HG03521 (cell line): Measurements from ENCODE around the gene MYO3B.
"Not testable (repeated sequence)": the region's sequence is repeated elsewhere in the genome, so short reads cannot be mapped to it uniquely, and the experiment has no call there.

Source experiments
- ATAC-seq: cut with Tn5 transposase; IDR thresholded peaks from one replicate; pipeline ENCODE4 v1.9.1; 2021; ENCODE audit warnings: mild to moderate bottlenecking, moderate library complexity; ENCODE audit not compliant: unreplicated experiment

MYO3B gene

DNA sequence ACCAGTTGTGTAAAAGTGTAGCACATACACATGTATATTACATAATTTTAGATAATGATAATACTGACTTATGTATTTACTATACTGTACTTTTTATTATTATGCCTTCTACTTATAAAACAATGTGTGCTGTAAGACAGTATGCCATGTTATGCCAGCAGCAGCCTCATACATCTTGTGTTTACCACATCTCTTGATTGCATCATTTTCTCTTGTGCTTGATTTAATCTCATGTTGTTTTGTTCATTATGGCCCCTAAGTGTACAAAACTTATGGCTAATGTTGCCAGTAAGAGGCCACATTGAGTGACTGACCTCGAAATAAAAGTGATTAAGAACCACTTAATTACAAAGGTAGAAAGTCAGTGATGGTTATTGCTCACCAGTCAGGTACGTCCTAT, 409.2 kb downstream of the MYO3B start:
- ATAC-seq: no peak

DNA sequence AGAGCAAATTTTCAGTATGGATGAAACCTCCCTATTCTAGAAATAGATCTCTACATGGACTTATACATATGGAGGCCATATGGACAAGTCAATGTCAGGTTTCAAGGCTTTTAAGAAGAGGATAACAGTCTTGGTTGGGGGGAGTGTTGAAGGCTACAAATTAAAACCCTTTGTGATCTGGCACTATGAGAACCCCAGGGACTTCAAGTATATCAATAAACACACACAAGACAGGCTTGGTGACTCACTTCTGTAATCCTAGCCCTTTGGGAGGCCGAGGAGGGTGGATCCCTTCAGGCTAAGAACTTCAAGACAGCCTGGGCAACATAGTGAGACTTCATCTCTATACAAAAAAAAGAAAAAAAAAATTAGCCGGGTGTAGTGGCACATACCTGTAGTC, 410.0 kb downstream of the MYO3B start:
- no peak for ATAC-seq

DNA sequence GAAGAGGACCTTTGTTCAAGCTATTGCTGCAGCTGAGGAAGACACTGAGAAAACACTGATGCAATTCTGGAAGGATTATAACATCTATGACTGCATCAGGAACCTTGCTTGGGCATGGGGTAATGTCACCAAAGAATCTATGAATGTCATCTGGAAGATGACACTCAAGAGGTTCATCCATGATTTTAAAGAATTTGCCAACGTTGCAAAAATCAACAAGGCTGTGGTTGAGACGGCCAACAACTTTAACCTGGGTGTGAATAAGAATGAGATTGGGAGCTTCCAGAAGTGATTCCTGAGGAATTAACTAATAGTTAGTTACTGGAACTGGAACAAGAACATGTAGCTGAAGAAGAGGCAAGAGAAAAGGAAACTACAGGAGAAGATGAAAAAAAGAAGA, 410.8 kb downstream of the MYO3B start:
- no peak for ATAC-seq

DNA sequence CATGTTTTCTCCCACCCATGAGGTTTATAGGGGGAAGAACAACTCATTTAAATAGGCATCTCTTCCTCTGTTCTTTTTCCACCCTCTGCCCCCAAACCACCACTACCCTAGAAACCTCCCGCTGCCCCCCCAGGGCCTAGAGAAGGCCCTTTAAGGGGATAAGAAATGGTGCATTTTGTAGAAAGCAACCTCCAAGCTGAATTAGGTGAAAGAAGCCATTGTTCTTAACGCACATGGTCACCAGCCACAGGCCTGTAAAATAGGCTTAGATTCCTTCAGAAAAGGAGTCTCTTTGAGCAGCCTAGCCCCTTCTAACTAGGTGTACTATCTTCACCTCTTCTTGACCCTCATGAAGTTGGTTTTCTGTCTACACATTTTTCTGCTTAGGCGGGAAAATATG, 418.6 kb downstream of the MYO3B start:
- no peak for ATAC-seq

DNA sequence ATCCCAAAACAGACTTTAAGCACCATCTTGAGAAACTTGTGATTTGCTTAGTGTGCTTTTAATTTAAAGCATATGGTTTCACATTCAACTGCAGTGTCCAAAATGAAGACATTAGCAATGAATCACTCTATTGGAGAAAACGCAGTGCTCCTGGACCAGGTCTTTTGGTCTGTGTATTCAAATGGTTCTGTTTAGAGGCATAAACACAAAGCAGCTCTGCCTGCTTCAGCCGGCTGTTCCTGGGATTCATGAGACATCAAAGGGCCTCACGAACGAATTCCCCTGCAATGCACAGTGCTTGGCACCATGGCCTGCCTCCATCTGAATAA, 420.1 kb downstream of the MYO3B start:
- no peak for ATAC-seq

DNA sequence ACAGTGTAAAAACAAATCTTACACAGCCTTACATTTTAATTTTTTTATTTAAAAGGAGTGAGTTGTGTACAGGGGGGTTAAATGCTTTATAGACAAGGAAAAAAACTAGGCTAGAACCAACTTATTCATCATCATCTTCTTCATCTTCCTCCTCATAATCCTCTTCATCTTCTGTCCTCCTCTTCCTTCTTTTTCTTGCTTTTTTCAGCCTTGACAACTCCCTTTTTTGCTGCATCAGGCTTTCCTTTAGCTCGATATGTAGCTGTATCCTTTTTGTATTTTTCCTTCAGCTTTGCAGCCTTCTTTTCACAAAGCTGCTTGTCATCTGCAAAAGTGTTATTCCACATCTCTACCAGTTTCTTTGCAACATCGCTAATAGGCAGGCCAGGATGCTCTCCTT, 423.5 kb downstream of the MYO3B start:
- ATAC-seq: no peak

DNA sequence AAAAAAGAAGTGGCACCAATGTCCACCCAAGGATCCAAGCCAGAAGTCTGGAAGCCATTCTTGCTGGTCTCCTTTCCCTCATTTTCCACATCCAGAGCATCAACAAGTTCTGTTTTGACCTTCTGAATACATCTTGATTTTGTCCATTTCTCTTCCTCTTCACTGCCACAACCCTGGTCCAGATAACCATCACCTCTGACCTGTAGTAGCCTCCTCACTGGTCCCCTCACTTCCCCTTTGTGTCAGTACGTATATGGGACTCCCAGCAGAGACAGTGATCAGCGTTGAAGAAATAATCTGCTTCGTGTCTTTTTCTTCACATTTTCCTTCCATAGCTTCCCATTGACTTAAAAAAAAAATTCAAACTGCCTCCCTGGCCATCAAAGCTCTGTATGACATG, 427.9 kb downstream of the MYO3B start:
- ATAC-seq: no peak

DNA sequence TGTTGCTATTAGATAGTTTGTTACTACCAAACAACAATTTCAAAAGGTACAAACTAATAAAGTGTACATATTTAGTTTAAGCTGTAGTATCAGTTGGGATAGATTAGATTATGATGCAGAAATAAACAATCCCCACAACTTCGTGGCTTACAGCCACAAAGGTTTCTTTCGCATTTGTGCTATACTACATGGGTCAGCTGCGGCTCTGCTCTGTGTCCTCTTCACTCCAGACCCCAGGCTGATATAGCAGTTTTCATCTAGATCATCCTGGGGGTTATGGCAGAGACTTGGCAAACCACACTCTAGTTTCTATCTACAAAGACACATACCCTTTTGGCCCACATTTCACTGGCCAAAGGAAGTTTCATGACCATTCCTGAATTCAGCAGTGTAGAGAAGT, 429.2 kb downstream of the MYO3B start:
- no peak for ATAC-seq

DNA sequence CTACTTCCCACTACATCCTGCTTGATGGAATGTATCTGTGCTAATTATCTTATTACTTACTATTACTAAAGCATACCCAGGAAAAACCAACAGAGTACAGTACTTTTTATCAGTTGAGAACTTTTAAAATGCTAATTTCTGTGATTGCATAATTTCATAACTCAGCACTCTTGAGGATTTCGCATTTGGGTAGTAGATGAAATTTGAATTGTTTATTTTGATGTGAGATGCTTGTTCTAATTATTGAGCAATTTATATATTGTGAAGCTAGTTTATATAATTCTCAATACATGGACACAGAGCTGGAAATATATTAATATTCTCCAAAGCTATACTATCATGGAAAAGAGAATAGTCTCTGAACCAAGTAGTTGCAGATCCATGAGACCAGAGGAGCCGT, 432.7 kb downstream of the MYO3B start:
- no peak for ATAC-seq

DNA sequence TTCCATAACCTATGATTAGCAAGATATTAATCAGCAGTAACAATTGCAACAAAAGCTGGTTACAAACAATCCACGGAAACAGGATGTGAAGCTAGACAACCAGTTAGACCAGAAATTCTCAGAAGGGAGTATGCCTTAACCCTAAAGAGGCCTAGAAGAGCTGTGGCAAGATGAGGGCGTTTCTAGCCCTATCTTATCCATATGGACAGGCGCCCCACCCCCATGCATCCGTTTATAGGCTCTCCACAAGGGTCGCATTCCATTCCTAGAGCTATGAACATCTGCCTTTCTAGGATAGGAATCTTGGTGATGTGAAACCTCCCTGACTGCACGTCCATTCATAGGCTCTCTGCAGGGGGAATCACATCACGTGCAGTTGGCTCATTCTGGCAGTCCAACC, 441.0 kb downstream of the MYO3B start:
- ATAC-seq: not testable (repeated sequence)

DNA sequence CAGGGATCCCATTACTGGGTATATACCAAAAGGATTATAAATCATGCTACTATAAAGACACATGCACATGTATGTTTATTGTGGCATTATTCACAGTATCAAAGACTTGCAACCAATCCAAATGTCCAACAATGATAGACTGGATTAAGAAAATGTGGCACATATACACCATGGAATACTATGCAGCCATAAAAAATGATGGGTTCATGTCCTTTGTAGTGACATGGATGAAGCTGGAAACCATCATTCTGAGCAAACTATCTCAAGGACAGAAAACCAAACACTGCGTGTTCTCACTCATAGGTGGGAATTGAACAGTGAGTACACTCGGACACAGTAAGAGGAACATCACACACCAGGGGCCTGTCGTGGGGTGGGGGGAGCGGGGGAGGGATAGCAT, 457.1 kb downstream of the MYO3B start:
- not testable (repeated sequence) for ATAC-seq

DNA sequence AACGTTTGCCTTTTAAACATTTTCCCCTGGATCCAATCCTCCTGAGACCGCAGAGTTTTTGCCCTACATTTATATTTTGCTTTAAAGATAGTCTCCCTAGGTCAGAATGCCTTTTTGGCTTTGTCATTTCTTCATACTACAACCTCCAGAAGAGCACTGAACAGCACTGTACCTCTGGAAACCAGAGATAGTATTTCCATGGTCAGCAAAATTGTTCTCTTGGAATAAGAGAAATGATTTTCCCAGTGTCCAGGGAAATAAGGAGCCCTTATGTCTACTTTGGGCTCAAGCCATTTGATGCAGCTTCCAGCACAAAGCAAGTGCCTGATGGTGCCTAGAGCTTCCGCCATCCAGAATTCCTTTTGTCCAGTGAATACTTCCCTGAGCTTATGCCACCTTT, 461.7 kb downstream of the MYO3B start:
- ATAC-seq: no peak

DNA sequence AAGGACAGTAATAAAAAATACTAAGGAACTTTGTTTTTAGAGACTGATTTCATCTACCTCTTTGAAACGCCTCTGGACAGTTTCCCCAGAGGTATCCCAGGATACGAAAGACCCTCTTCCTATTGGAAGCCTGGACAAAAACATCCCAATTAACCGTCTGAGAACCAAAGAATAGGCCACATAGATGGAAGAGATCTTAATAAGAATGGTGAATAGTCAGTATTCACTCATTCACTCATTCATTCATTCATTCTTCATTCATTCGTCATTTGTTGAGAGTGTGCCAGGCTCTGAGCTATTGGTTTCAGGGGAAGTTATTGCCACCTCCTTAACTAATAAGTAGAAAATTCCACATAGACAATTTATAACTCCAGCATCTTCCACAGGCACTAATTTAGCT, 464.0 kb downstream of the MYO3B start:
- ATAC-seq: no peak

DNA sequence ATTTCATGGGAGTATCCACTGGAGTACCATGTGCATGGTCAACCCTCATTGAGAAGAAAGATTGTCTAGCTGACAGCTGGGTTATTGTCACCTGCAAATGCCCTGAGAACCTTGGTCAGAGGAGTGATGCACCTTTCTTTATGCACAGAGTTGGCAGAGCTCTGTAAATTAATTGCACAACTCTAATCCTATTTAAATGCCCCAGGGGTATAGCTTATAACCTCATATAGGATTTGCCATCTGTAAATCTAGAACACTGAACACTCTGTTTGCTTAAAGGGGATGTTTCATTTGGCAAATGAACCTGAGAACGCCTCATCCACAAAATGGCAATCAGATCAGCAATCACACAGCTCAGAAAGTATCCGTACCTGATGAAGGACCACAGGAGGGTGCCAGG, 465.4 kb downstream of the MYO3B start:
- ATAC-seq: no peak

DNA sequence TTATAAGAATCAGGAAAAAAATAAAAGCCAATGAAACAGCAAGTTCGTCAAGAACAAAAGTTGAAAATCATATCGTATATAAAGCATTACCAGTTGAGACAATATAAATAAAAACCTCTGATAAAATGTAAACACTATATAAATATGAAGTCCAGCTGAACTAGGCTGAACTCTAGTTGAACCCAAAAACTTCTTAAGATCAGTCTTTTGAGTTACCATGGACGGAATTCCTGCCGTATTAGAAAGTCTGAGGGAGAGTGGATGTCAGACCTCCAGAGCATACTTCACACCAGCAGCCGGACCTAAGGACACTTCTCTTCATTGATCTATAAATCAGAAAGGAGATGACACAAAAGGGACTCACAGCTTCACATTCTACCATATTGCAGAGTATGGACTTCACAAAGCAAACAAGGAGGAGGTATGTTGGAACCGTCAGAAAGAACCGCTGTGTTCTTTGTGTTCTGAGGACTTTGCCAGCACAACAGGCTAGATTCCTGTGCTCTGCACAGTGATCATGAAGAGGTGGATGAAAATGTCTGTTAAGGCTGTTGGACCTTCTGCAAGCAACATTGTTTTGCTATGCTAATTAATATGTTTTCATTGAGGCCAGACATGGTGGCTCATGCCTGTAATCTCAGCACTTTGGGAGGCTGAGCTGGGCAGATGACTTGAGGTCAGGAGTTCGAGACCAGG, 469.9 kb downstream of the MYO3B start:
- no peak for ATAC-seq

DNA sequence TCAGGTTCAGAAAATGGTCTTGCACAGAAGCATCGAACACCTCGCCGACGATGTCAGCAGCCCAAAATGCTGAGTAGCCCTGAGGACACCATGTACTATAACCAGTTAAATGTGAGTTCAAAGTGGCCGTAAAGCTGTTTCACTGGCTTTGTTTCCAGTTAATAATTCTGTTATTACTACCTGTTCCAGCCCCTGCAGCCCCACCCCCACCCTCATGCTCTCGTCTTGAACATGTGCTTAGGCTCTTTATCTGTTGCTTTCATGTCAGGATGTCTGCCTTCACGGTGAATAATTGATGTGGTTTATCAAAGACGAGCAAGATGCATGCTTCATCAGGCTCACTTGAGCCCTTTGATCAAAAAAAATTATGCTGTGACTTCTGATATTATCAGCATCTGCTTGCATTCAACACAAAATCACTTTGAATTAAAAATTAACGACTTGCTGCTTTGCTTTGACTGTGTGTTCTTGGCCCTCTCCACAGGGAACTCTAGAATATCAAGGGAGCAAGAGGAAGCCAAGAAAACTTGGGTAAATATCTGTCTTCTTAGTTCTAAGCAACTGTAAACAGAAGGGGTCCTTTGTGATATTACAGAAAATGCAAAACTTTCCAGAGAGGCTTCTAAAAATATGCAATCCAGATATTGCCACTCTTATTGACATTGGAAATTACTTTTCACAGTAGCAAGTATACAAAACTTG, 473.8 kb downstream of the MYO3B start:
- no peak for ATAC-seq

DNA sequence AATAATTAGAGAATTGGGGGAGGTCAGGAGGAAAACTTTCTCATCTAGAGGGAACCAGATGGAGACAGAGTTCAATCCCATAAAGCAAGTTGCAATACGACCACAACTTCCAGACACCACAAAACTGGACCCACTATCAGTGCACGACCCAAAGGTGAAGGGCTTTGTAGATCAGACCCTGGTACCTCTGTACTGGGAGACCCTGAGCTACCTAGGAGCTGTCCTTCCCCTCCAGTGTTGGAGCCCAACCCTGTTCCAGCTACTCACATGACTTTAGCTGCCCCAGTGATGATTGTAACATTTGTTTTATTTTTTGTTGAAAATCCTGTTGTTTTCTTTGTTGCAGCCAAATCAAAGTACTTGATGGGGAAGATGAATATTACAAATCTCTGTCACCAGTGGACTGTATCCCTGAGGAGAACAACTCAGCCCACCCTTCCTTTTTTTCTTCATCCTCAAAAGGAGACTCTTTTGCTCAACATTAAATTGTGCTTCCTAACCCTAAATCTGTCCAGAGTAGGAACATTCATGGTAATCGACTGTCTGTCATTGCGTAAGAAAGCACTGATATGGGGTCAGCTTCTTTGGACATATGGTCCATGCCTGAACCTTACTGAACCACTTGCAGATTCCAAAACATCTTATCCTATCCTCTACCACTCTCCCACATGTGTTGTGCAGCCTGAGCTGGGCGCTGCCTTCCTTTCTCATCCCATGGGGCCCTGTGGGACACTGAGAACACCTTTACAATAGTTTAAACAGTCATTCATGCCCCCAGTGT, 474.9 kb downstream of the MYO3B start:
- ATAC-seq: no peak

DNA sequence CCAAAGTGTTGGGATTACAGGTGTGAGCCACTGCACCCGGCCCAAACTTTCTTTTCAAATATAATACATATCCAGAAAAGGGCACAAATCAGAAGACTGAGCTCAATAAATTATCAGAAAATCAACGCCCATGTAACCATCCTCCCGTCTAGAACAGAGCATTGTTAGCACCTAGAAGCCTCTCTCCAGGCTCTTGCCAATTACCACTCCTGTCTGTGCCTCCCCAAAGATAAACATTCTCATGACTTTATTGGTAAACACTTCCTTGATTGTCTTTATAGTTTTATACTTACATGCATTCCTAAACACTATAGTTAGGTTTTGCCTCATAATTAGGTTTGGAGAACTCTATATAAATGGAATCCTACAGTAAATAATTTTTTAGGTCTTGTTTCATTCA, 478.7 kb downstream of the MYO3B start:
- ATAC-seq: no peak

DNA sequence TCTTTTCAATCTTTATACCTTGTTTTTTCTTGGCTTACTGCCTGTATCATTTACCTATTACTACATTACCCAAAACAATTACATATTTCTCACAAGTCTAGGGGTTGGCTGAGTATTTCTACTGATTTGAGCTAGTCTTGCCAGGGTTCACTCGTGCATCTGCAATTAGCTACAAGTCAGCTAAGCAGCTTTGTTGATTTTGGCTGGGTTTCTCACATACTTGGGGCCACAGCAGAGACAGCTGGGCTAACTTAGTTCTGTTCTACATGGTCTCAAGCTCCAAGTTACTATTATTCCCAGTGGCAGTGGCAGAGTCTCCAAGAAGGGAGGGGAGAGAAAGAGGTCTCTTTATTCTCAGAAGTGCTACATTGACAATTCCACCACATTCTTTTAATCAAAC, 482.5 kb downstream of the MYO3B start:
- ATAC-seq: no peak

DNA sequence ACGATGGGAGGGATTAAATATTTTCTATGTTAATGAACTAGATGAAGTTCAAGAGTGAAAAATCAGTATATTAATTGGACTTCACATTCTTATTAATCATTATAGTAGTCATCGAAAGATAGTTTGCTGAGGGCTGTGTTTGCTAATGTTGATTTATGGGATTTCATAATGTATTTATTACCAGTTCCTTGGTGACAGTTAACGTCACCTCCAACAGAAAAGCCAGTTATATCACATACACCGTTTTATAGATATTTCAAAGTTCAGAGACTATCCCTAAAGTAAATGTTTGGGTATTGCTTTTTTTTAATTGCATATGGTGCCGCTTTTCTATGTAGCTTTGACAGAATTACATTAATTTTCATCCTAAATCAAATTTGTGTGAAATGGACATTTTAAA, 487.8 kb downstream of the MYO3B start:
- no peak for ATAC-seq

DNA sequence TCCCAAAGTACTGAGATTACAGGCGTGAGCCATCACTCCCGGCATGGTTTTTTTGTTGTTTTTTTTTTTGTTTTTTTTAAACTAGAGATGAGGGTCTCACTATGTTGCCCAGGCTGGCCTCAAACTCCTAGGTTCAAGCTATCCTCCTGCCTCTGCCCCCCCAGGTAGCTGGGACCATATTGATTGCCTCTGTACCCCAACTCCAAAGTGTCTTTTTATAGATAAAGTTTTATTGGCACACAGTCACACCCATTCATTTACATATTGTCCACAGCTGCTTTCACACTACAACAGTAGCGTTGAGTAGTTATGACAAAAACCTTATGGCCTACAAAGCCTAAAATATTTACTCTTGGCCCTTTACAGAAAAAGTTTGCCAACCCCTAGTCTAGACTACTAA, 492.0 kb downstream of the MYO3B start:
- no peak for ATAC-seq

DNA sequence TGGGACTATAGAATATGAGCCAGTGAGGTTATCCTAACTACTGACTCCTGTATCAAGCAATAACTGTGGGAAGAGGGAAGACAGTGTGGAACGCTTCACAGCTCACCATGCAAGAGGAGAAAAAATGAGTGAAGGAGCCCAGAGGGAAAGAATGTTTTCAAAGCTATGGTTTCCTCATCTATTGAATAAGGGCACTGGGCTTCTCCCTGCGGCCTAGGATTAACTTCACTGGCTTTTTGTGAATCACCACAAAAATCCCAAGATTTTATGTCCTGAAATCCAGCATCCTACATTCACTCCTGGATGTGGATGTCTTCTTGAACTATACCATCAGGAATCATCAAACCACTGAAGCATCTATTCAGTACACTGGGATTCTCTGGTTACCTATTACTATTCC, 492.7 kb downstream of the MYO3B start:
- ATAC-seq: no peak
